ENCODE results near the gene CLSTN3. TPM values are rescaled to one million over a fixed set of nuclear protein-coding genes. Genes with fewer than 3 reads are reported as not detected.
A peak's percentile ranks its signal among the peaks of the same experiment; 100 is the strongest.

CLSTN3 gene
- total RNA-seq, 1 donor from 2014 or later: 46.2 TPM

DNA sequence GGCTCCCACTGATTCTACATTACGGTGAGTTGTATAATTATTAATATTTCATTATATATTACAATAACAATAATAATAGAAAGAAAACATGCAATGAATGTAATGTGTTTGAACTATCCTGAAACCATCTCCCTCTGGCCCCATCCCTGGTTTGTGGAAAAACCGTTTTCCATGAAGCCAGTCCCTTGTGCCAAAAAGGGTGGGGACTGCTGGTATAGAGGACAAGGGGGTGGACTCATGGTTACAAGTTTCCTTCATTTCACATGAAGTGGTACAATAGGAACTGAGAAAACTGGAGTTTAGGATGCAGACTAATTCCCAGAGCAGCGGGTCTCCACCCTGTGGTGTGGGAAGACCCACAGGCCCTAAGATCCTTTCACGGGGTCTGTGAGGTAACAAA is 18.1 kb upstream of the CLSTN3 start:
- Histone ChIP-seq H3K9me3 (no peaks in the 10 kb centered on the region), H3K27me3 (no peaks in the 10 kb centered on the region), H3K4me3 (no peak overlapping the region), H3K4me1 (peaks cover 27% of the 10 kb centered on the region), H3K27ac (no peak overlapping the region), H3K36me3 (no peaks in the 10 kb centered on the region)
- TF ChIP-seq POLR2AphosphoS5 (IDR thresholded peaks at IDR 0.05; ENCODE audit: insufficient read depth in 1 of 2, low read depth in 1 of 2): no peak
- TF ChIP-seq POLR2A (IDR thresholded peaks at IDR 0.05): no peak
- TF ChIP-seq, protein P1, sequence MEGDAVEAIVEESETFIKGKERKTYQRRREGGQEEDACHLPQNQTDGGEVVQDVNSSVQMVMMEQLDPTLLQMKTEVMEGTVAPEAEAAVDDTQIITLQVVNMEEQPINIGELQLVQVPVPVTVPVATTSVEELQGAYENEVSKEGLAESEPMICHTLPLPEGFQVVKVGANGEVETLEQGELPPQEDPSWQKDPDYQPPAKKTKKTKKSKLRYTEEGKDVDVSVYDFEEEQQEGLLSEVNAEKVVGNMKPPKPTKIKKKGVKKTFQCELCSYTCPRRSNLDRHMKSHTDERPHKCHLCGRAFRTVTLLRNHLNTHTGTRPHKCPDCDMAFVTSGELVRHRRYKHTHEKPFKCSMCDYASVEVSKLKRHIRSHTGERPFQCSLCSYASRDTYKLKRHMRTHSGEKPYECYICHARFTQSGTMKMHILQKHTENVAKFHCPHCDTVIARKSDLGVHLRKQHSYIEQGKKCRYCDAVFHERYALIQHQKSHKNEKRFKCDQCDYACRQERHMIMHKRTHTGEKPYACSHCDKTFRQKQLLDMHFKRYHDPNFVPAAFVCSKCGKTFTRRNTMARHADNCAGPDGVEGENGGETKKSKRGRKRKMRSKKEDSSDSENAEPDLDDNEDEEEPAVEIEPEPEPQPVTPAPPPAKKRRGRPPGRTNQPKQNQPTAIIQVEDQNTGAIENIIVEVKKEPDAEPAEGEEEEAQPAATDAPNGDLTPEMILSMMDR (IDR thresholded peaks at IDR 0.05): no peak
- intact Hi-C loops (cut with DNase I): loop anchor here (5.0 kb wide), 1 partner anchor 165 kb away; no protein-coding TSS in a partner anchor
- no peak for DNase-seq (ENCODE audit: extremely low spot score in 2 of 2)

DNA sequence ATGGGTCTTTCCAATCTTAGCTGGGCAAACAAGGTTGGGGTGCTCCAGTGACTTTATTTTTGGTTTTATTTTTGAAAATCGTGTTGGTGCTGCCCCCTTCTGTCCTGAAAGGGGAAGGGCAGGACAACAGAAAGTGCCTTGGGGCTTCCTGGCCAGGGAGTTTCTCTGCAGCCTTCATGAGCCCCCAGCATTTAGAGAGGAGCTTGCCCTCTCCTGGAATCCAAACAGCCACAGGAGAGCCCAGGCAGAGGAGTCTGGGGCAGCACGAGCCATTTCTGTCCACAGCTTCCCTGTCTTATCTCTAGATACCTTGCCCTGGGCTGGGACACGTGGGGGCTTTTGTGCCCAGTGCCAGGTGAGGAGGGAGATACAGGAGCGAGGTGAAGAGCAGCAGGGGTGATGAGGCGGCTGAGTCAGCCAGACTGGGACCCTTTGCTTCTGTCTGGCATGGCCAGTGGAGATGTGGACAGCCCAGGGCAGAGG is 16.7 kb upstream of the CLSTN3 start:
- TF ChIP-seq POLR2AphosphoS5 (IDR thresholded peaks at IDR 0.05; ENCODE audit: insufficient read depth in 1 of 2, low read depth in 1 of 2): no peak
- TF ChIP-seq, protein P1 (IDR thresholded peaks at IDR 0.05): peak; percentile 61 to 88 (median 80)
- no peak for DNase-seq (ENCODE audit: extremely low spot score in 2 of 2)
- H3K4me1 ChIP-seq: peaks cover 14% of the 10 kb centered on the region
- H3K36me3 ChIP-seq: no peaks in the 10 kb centered on the region
- intact Hi-C loops (cut with DNase I): loop anchor here (5.0 kb wide), 1 partner anchor 166 kb away; no protein-coding TSS in a partner anchor
- no peak overlapping the region for H3K4me3 ChIP-seq
- H3K27me3 ChIP-seq: no peaks in the 10 kb centered on the region
- H3K9me3 ChIP-seq: no peaks in the 10 kb centered on the region
- peak overlapping the region; percentile 3 for H3K27ac ChIP-seq

DNA sequence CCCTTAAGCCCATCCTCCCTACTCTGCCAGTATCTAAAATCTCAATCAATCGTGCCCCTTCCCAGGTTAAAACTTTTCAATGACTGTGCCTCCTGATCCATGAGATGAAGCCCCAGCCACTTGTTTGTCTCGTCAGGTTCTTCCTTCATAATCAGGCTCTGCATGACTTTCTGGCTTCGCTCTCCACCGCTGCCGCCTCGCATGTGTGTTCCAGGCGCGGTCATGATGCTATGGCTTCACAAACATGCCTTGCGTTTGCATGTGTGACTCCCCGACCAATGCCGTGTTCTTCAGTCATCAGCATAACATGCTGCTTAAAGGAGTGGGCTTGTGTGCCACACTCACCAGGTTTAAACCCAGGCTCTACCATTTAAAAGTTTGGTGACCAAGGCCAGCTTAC is 16.2 kb upstream of the CLSTN3 start:
- TF ChIP-seq POLR2AphosphoS5 (IDR thresholded peaks at IDR 0.05; ENCODE audit: insufficient read depth in 1 of 2, low read depth in 1 of 2) (no peak), POLR2A (IDR thresholded peaks at IDR 0.05) (no peak)
- TF ChIP-seq, protein P1 (IDR thresholded peaks at IDR 0.05): no peak

DNA sequence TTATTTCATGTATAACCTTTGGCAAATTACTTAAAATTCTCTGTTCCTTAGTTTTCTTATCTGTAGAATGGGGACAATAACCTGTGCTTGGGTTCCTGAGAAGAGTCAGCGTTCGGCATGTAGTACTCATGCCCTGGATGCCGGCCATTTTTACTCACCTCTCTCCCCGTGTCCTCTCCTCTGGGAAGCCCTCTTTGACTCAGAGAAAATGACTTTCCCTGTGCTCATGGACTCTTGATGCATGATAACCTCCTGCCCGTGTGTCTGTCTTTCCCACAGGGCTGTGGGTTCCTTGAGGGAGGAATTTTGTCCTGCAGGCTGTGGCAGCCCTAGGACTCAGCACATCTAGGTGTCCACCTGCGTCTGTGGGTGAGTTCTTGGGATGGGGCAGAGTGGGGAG is 15.3 kb upstream of the CLSTN3 start:
- TF ChIP-seq POLR2A (IDR thresholded peaks at IDR 0.05): no peak
- TF ChIP-seq, protein P1 (IDR thresholded peaks at IDR 0.05): no peak
- TF ChIP-seq POLR2AphosphoS5 (IDR thresholded peaks at IDR 0.05; ENCODE audit: insufficient read depth in 1 of 2, low read depth in 1 of 2): no peak
- Histone ChIP-seq H3K27me3 (no peaks in the 10 kb centered on the region), H3K36me3 (no peaks in the 10 kb centered on the region), H3K9me3 (no peaks in the 10 kb centered on the region), H3K4me1 (peaks cover 10% of the 10 kb centered on the region), H3K27ac (no peak overlapping the region), H3K4me3 (no peak overlapping the region)
- no peak for DNase-seq (ENCODE audit: extremely low spot score in 2 of 2)
- intact Hi-C loops (cut with DNase I): loop anchor here (5.0 kb wide), 1 partner anchor 168 kb away; no protein-coding TSS in a partner anchor

More for the DNA sequence above, 16.2 kb upstream of the CLSTN3 start:
- DNase-seq (ENCODE audit: extremely low spot score in 2 of 2): no peak
- no peak overlapping the region for H3K4me3 ChIP-seq
- no peaks in the 10 kb centered on the region for H3K27me3 ChIP-seq
- H3K4me1 ChIP-seq: peaks cover 14% of the 10 kb centered on the region
- no peaks in the 10 kb centered on the region for H3K9me3 ChIP-seq
- no peak overlapping the region for H3K27ac ChIP-seq
- H3K36me3 ChIP-seq: no peaks in the 10 kb centered on the region
- intact Hi-C loops (cut with DNase I): loop anchor here (5.0 kb wide), 1 partner anchor 167 kb away; no protein-coding TSS in a partner anchor

DNA sequence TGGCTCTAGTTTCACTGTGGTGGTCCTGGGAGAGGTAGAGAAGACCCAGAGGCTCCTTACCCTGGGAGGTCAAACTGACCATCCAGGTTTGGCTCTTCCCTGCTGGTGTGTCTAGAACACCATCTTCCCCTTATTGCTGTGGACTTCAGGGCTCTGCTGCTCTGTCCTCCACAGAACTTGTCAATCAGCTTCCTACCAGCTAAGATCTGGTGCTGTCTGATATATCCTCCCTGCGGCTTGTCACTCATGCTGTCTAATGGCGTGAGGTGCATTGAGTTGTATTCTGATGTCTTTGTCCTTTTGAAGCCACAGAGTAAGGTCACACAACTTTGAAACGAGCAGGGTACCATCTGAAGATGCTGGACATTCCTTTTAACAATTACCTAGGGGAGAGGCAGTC is 14.0 kb upstream of the CLSTN3 start:
- intact Hi-C loops (cut with DNase I): no loop called here
- H3K27me3 ChIP-seq: no peaks in the 10 kb centered on the region
- no peaks in the 10 kb centered on the region for H3K36me3 ChIP-seq
- no peaks in the 10 kb centered on the region for H3K9me3 ChIP-seq
- peaks cover 10% of the 10 kb centered on the region for H3K4me1 ChIP-seq
- DNase-seq (ENCODE audit: extremely low spot score in 2 of 2): no peak
- no peak for TF ChIP-seq POLR2A (IDR thresholded peaks at IDR 0.05)
- TF ChIP-seq, protein P1 (IDR thresholded peaks at IDR 0.05): no peak
- TF ChIP-seq POLR2AphosphoS5 (IDR thresholded peaks at IDR 0.05; ENCODE audit: insufficient read depth in 1 of 2, low read depth in 1 of 2): no peak
- no peak overlapping the region for H3K27ac ChIP-seq
- no peak overlapping the region for H3K4me3 ChIP-seq
